ENCODE data around the gene IRX4.
"Not testable (repeated sequence)": the region's sequence is repeated elsewhere in the genome, so short reads cannot be mapped to it uniquely, and the experiment has no call there.

IRX4 gene

DNA sequence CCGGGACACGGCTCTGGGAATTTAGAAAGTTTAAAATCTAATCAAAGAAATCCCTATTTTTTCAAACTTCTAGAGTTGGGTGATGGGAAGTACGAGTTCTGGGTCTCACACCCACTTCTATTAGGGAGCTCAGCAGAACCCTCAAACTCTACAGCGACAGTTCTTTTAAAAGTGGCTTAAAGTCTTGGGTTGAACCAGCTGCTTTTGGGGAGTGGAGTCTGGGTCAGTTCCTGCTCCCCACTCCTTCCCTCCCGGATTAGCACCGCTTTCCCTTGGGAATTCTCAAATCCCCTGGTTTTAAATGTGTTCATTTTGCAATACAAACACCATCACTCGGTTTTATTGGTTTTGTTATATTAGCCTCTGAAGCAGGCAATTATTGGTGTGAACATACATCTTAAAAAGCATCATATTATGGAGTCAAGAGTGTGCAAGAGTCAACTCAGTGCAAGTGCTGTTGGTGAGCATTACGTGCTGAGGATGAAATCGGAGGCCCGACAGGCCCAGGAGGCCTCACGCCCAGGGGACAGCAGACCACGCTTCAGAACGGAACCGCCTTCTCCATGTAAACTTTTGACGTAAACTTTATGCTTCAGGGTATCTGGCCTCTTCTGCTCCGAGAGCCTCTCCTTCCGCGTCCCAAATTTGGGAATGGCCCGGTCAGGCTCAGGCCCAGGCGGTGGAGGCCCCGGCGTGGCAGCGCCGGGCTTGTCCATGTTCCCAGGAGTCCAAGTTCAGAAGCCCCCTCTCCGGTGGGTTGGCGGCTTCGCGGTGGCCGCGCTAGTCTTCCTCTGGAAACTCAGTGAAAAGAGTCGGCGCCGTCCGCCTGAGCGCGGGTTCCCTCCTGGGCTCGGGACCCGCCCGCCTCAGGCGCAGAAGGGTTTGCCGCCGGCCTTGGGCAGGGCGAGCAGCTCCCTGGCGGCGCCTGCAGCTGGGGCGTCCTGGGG, 5.3 kb downstream of the IRX4 start:
- FAIRE-seq = no peak

- FAIRE-seq = no peak
These were observed 6.1 kb downstream of the IRX4 start for GRCh38 chr5:1876660-1877064.

- no peak for FAIRE-seq
These were observed 6.7 kb downstream of the IRX4 start for GRCh38 chr5:1875843-1876659.

DNA sequence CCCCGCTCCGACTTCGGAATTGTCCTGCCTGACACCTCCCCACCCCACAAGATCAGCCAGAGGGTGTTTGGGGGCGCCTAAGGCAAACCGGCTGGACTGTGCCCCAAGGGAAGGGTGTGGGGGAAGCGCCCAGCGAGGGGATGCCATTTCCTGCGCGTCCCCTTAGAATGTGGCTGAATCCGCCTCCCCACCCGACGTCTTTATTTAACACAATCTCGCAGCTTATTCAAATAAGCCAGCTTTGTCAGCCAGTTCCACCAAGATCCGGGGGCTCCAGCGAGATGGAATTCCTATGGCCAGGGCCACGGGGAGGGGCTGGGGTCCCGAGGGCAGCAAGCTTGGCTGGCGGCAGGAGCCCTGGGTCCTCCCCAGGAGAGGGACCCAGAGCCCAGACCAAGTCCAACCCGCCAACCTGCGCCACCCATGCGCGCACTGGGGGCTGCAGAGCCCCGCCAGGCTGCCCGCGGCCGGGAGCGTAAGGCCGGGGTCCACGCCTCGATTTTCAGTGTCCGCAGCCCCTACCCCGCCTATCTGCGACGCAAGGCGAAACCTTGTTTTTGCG, 7.4 kb downstream of the IRX4 start:
- no peak for FAIRE-seq

DNA sequence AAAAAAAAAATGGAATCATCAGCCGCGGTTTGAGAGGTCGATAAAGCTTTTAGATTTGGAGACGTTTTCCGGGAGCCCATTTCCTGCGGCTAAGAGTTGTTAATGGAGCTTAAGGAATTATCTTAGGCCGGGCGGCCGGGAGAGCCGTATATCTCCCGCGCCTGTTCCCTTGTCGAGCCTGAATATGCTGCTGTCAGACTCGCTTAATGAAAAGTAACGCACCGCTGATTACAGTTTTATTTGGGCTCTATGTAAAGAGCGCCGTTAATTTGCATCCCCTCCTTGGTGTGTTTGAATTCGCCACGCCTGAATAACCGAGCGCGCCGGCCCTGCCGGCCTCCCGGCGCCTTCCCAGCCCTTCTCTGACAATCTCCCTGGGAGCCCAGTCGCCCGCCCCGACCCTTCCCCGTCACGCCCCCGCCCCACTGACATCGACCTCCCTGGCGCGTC, 7.9 kb downstream of the IRX4 start:
- no peak for FAIRE-seq

DNA sequence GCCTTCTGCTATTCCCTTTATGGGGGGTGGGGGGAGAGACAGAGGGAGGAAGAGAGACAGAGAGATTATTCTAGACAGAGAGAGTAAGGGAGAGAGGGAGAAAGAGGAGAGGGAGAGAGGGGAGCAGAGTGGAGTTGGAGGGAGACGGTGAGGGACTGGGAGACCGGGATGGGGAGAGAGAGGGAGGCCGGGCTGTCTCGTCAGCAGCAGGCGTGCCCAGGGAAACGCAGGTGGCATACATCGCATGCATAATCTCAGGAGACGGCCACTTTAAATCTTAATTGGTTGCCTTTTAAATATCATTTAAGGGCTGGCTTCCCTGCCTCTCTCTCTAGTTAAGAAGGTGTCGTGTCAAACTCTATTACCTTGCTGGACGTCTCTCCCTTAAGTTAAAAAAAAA, 8.4 kb downstream of the IRX4 start:
- no peak for FAIRE-seq

- FAIRE-seq = no peak
These were observed 9.3 kb downstream of the IRX4 start for GRCh38 chr5:1873243-1873959.

DNA sequence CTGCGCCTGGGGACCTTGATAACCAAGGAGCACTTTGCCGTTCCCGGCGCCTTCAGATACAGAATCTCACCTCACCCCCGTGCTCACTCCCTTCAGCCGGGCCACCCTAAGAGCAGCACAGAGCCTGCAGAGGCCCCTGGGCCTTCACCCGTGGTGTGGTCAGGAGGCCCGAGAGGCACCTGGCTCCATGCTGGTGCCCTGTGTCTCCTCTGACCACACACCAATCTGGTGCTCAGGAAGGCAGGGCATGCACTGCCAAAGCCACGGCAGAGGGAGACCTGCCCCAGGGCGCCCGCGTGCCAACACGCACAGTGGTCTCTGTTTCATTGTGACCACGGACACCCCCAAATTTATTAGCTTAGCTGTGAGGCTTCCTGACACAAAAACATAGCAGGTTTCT, 11.3 kb downstream of the IRX4 start:
- FAIRE-seq = no peak

DNA sequence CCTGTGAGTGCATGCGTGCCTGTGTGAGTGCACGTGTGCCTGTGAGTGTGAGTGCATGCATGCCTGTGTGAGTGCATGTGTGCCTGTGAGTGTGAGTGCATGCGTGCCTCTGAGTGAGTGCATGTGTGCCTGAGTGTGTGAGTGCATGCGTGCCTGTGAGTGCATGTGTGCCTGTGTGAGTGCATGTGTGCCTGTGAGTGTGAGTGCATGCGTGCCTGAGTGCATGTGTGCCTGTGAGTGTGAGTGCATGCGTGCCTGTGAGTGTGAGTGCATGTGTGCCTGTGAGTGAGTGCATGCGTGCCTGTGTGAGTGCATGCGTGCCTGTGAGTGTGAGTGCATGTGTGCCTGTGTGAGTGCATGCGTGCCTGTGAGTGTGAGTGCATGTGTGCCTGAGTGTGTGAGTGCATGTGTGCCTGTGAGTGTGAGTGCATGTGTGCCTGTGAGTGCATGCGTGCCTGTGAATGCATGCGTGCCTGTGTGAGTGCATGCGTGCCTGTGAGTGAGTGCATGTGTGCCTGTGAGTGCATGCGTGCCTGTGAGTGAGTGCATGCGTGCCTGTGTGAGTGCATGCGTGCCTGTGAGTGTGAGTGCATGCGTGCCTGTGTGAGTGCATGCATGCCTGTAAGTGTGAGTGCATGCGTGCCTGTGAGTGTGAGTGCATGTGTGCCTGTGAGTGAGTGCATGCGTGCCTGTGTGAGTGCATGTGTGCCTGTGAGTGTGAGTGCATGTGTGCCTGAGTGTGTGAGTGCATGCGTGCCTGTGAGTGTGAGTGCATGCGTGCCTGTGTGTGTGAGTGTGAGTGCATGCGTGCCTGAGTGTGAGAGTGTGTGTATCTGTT, 12.1 kb downstream of the IRX4 start:
- not testable (repeated sequence) for FAIRE-seq

- no peak for FAIRE-seq
These were observed 13.7 kb downstream of the IRX4 start for GRCh38 chr5:1868886-1869475.

GRCh38 chr5:1867815-1868143, 14.9 kb downstream of the IRX4 start:
- FAIRE-seq = no peak

DNA sequence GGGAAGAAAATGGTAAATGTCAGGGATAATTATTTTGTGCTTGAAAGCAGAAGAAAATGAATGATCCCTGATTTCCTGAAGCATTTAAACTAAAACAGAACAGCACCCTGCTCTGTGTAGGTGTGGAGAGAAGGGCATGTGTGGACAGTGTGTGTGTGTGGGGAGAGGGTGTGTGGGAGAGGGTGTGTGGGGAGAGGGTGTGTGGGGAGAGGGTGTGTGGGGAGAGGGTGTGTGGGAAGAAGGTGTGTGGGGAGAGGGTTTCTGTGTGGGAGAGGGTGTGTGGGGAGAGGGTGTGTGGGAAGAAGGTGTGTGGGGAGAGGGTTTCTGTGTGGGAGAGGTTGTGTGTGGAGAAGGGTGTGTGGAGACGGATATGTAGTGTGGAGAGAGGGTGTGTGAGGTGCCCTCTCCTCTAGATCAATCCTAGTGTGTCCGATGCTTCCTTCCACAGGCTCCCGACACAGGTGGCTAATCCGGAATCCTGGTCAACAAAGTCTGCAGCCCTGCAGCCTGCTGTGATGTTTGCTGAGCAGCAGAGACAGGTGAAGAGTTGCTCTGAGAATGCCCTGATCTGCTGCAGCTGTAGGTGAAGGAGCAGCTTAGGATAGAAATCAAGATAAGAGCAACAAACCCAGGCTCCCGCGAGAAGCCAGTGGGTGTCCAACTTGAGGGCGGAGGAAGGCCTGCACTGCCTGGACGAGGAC, 15.5 kb downstream of the IRX4 start:
- no peak for FAIRE-seq

DNA sequence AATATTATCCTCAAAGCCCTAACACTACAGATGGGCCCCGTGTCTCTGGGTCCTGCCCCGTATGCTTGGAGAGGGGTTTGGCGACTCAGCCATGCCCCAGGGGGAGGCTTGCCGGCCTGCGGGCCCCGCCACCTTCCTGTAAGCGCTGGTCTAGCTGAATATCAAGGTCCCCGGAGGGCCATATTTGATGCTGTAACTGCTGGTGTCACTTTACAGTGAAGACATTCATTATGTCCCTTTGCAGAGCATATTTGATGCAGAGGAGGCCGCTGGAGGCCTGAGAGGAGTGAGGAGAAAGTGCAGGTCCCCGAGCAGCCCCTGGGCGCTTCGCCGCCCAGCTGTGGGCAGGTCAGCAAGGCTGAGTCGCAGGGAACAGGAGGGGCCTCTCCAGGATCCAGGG, 16.8 kb downstream of the IRX4 start:
- no peak for FAIRE-seq

- FAIRE-seq = no peak
These were observed 17.2 kb downstream of the IRX4 start for GRCh38 chr5:1865486-1865885.

- FAIRE-seq = no peak
These were observed 17.8 kb downstream of the IRX4 start for GRCh38 chr5:1864896-1865440.

GRCh38 chr5:1860949-1861348, 21.8 kb downstream of the IRX4 start:
- no peak for FAIRE-seq

DNA sequence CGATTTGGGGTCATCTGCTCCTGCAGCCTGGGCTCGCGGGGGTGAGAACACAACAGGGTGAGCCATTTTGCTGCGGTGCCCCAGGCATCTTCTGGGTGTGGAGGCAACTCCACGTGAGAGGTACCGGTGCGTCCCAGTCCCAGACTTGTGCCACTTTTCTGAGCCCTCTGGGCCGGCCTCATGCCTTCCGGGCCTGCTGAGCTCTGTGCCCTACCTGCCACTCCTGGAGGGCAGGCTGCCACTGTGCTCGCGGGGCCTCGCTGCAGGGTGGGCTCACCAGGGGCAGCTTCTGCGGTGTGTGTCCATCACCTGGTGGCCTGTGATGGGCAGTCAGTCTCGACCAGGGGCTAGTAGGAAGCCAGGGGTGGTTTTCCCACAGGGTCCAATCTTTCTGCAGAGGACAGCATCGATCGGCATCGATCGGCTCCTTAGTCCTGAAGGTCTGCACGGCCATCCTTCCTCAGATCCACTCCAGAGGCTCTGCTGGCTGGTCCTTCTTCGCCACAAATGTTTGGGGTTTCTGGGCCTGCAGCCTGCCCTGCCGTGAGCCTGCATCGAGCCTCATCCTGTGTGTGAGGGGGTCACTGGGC, 22.6 kb downstream of the IRX4 start:
- FAIRE-seq = no peak

- no peak for FAIRE-seq
These were observed 23.6 kb downstream of the IRX4 start for GRCh38 chr5:1859099-1859498.

DNA sequence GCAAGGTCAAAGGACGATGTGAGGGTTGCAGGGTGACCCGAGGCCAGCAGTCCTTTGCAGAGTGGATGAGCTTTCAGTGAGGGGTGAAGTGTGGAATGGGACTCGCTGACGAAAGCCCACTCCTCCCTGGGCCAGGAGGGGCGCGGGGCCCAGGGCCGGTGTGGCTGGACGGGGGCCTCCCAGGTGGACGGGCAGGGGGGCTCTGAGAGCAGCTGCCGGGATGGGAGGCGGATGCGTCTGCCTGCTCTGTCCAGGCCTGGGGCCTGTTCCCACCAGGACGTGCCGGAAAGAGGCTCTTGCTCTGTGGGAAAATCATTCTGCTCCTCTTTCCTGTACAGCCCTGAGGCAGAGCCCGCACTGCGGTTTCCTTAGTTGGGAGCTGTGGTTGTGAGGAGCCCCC, 24.3 kb downstream of the IRX4 start:
- FAIRE-seq = no peak

DNA sequence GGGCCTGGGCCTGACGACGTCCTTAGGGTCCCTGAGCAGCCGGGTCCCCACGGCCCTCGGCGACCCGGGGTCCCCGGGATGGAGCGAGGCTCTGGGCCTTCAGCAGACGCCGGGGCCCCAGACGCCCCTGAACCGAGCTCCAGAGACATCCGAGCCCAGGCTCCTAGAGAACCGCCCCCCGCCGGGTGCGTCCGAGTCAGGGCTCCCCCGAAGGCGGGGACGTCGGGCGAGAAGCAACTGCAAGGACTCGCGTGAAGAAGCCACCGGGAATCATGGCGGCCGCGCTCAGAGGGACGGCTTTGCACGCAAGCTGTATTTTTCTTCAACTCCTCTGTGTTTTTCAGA, 25.5 kb downstream of the IRX4 start:
- no peak for FAIRE-seq
